GM23338 (cell line): ENCODE data around the gene PEA15.

Experiments
- CREB1 ChIP-seq: fragments of 250-450 bp; sonication (Bioruptor Pico); IDR thresholded peaks from 2 replicates; pipeline ENCODE4 v1.5.0; 2020; ENCODE audit warnings: low read depth, mild to moderate bottlenecking, moderate library complexity
- CTCF ChIP-seq, 2 experiments: fragments of 200-600 bp in 1 of 2; sonication (generic) in 1 of 2; conservative IDR thresholded peaks; 2 replicates each; pipeline versions ENCODE4 v1.5.1 to v1.6.1; 2016 to 2017; ENCODE audit warnings: antibody characterized with exemption in 2 of 2, low read depth in 2 of 2, mild to moderate bottlenecking in 2 of 2, moderate library complexity in 1 of 2
- ETS1 ChIP-seq: IDR thresholded peaks from 2 replicates; pipeline ENCODE4 v1.6.1; 2016; ENCODE audit warnings: antibody characterized with exemption
- EZH2 ChIP-seq: fragments of 200-600 bp; sonication (generic); IDR thresholded peaks from one replicate; pipeline ENCODE4 v1.8.0; 2017; ENCODE audit warnings: antibody characterized with exemption, mild to moderate bottlenecking, low read depth; ENCODE audit not compliant: unreplicated experiment
- EZH2phosphoT487 ChIP-seq: fragments of 200-600 bp; sonication (generic); IDR thresholded peaks from one replicate; pipeline ENCODE4 v1.8.1; 2018; ENCODE audit warnings: antibody characterized with exemption; ENCODE audit not compliant: unreplicated experiment
- JUNB ChIP-seq: IDR thresholded peaks from one replicate; pipeline ENCODE4 v1.6.1; 2016; ENCODE audit warnings: antibody characterized with exemption; ENCODE audit not compliant: unreplicated experiment
- POLR2AphosphoS5 ChIP-seq: IDR thresholded peaks from 2 replicates; pipeline ENCODE4 v1.6.1; 2016; ENCODE audit warnings: antibody characterized with exemption, low read depth
- REST ChIP-seq: IDR thresholded peaks from one replicate; pipeline ENCODE4 v1.6.1; 2018; ENCODE audit warnings: antibody characterized with exemption; ENCODE audit not compliant: unreplicated experiment
- STAT1 ChIP-seq: IDR thresholded peaks from one replicate; pipeline ENCODE4 v1.6.1; 2016; ENCODE audit warnings: antibody characterized with exemption; ENCODE audit not compliant: unreplicated experiment
- ZNF114 ChIP-seq: fragments of 250-450 bp; sonication (Bioruptor Pico); IDR thresholded peaks from 2 replicates; pipeline ENCODE4 v1.5.0; 2020; ENCODE audit warnings: mild to moderate bottlenecking, moderate library complexity

- peak; percentile 99 for TF ChIP-seq CTCF (conservative IDR thresholded peaks at IDR 0.05; ENCODE audit: low read depth in 2 of 2)
- TF ChIP-seq EZH2: no peak
- TF ChIP-seq EZH2phosphoT487: no peak
- no peak for TF ChIP-seq REST
- TF ChIP-seq STAT1: no peak
- TF ChIP-seq CREB1 (CRISPR knock-in tag): peak; percentile 39; the same call in 1 of the 2 replicates
- TF ChIP-seq POLR2AphosphoS5: no peak
- no peak for TF ChIP-seq ZNF114 (CRISPR knock-in tag)
- no peak for TF ChIP-seq ETS1
- no peak for TF ChIP-seq JUNB
These were observed 11.9 kb upstream of the PEA15 start for GRCh38 chr1:160193091-160193819.
